ENCODE data around the gene RHEBL1. TPM values are rescaled to one million over a fixed set of nuclear protein-coding genes. Genes with fewer than 3 reads are reported as not detected.

Gene RHEBL1
- total and polyA plus RNA-seq, 11 donors = 0.19 to 2.0 (median 0.43) TPM; not detected in 5

DNA sequence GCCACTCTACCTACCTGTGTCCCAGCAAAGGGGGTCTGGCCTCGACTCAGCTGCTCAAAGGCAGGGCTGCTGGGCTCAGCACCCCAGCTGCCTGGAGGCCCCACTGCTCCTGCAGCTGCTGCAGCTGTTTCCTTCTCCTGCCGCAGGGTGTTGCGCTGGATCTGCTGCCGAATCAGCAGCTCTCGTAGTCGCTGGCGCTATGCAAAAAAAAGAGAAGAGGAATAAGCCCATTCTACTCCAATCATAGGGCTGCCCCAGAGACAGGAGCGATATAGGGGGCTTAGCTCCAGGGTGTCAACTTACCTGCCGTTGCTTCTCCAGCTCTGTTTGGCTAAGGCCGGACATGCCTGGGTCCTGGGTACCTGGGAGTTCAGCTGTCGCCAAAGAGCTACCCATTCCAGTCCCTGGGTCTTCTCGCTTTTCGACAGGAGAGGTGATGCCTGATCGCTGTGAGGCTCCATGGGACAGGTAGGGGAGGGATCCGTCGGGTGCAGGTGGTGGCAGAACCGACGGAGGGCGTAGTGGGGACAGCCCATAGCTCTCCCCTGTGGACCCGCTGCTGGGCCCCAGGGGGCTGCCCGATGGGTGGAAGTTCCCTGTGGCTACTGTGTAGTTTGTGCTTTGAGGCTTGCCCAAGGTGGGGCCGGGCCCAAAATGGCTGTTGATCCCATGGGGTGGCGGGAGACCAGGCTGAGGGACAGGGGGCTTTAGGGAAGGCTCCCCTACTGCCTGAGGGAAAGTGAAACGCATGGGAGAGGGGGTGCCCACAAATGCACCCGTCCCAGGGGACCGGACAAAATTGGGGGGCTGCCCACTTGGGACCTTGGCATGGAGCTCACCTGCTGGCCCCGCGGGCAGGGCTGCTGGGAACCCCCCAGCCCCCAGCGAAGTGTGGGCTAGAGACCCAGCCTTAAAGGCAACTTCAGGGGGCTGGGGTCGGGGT is 30.1 kb downstream of the RHEBL1 start:
- peaks cover 0 to 4% (median 0%) of the 10 kb centered on the region in 12 donors for H3K4me1 ChIP-seq
- H3K27ac ChIP-seq = no peak overlapping the region
- WGBS, 4 donors = 91 to 96% (median 94%) methylated on average over 29 to 30 of the region's 30 CpGs

DNA sequence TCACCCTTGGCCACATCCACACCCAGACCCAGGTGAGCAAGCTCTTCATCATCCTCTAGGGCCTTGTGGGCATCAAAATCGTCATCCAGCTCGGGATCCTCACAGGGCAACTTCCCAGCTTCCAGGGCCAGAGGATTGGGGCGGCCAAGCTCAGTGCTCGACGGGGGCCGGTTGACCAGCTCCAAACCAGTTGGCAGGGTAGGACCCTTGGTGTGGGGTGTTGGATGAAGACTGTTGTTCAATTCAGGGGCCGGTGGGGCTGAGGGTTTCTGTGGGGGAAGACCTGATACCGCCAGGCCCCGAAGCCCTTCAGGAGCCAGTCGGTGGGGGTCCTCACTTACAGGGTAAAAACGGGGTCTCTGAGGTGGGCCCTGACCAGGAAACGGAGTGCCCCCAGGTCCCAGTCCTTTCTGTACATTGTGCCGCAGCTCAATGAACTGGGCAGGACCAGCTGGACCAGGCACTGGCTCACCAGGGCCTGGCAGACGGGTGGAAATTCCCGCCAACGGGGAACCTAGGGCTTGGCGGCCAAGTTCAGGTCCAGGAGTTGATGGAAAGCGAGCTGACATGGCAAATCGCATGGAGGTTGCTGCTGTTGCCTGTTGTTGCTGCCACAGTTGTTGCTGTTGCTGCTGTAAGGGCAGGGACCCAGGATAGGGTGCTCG is 31.4 kb downstream of the RHEBL1 start:
- intact Hi-C loops (cut with DNase I) = no loop called here
- DNase-seq = peak in 2 of 5 donors; percentile 22 to 33
- no peaks in the 10 kb centered on the region for H3K9me3 ChIP-seq
- peaks cover 0 to 99% (median 95%) of the 10 kb centered on the region in 9 donors for H3K36me3 ChIP-seq
- H3K27me3 ChIP-seq = no peaks in the 10 kb centered on the region
- no peak overlapping the region for H3K27ac ChIP-seq
- H3K4me1 ChIP-seq = peaks cover 0 to 4% (median 0%) of the 10 kb centered on the region in 12 donors
- H3K4me3 ChIP-seq = no peak overlapping the region
- WGBS, 4 donors = 88 to 94% (median 92%) methylated on average over 17 to 20 of the region's 20 CpGs
- no peak for ATAC-seq
- no peak for TF ChIP-seq POLR2A (IDR thresholded peaks at IDR 0.05)
- TF ChIP-seq, protein P1, sequence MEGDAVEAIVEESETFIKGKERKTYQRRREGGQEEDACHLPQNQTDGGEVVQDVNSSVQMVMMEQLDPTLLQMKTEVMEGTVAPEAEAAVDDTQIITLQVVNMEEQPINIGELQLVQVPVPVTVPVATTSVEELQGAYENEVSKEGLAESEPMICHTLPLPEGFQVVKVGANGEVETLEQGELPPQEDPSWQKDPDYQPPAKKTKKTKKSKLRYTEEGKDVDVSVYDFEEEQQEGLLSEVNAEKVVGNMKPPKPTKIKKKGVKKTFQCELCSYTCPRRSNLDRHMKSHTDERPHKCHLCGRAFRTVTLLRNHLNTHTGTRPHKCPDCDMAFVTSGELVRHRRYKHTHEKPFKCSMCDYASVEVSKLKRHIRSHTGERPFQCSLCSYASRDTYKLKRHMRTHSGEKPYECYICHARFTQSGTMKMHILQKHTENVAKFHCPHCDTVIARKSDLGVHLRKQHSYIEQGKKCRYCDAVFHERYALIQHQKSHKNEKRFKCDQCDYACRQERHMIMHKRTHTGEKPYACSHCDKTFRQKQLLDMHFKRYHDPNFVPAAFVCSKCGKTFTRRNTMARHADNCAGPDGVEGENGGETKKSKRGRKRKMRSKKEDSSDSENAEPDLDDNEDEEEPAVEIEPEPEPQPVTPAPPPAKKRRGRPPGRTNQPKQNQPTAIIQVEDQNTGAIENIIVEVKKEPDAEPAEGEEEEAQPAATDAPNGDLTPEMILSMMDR (IDR thresholded peaks at IDR 0.05) = no peak

More for the DNA sequence above, 30.1 kb downstream of the RHEBL1 start:
- no peaks in the 10 kb centered on the region for H3K27me3 ChIP-seq
- intact Hi-C loops (cut with DNase I) = no loop called here
- DNase-seq (peak in 3 of 5 donors; percentile 14 to 24 (median 17)), ATAC-seq (no peak)
- H3K9me3 ChIP-seq = no peaks in the 10 kb centered on the region
- TF ChIP-seq POLR2A (IDR thresholded peaks at IDR 0.05) = no peak
- TF ChIP-seq, protein P1 (IDR thresholded peaks at IDR 0.05) = no peak
- H3K36me3 ChIP-seq = peaks cover 0 to 99% (median 95%) of the 10 kb centered on the region in 9 donors
- H3K4me3 ChIP-seq = no peak overlapping the region

DNA sequence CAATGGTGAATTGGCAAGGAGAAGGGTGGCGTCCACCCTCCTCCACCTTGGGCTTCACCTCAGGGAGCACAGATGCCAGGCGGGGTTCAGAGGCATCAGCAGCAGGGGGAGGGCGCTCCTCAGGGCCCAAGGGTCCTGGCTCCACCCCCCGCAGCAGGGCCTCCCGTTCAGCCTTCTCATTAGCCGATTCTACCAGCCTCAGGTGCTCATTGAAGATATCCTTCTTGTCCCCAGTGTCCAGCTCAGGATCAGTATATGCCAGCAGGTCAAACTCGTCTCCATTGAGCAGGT is 31.9 kb downstream of the RHEBL1 start:
- H3K4me3 ChIP-seq = no peak overlapping the region
- ATAC-seq (no peak), DNase-seq (peak in 1 of 5 donors; percentile 18)
- no peak overlapping the region for H3K27ac ChIP-seq
- peaks cover 0 to 99% (median 95%) of the 10 kb centered on the region in 9 donors for H3K36me3 ChIP-seq
- no peaks in the 10 kb centered on the region for H3K9me3 ChIP-seq
- intact Hi-C loops (cut with DNase I) = no loop called here
- H3K27me3 ChIP-seq = no peaks in the 10 kb centered on the region
- H3K4me1 ChIP-seq = peaks cover 0 to 7% (median 0%) of the 10 kb centered on the region in 12 donors
- TF ChIP-seq POLR2A (IDR thresholded peaks at IDR 0.05) = no peak
- TF ChIP-seq, protein P1 (IDR thresholded peaks at IDR 0.05) = no peak
- 86 to 95% (median 89%) methylated on average over 4 to 7 of the region's 7 CpGs for WGBS, 4 donors

Measured in heart left ventricle (tissue), 16 donors.